PC-9 (cell line): ENCODE results near the gene GMDS. TPM values are rescaled to one million over a fixed set of nuclear protein-coding genes. Genes with fewer than 3 reads are reported as not detected.

Source experiments
- BruUV-seq: library from RNA; stranded (reverse); fragments of 400-500 nt; replicated peaks from 2 replicates; lab custom pipeline; 2021; lab: Mats Ljungman, UMichigan
- CTCF ChIA-PET: fragments of 300-600 bp; sonication (Branson Sonifier 250); formaldehyde crosslinking; loops from one replicate; lab custom pipeline; 2022; ENCODE audit warnings: antibody characterized with exemption; lab: Charles Lee
- POLR2A ChIA-PET: fragments of 300-600 bp; sonication (Branson Sonifier 250); formaldehyde crosslinking; loops from one replicate; lab custom pipeline; 2022; ENCODE audit warnings: antibody characterized with exemption; ENCODE audit not compliant: unreplicated experiment; lab: Charles Lee
- DNase-seq, 2 experiments: peaks; one replicate each; pipeline versions ENCODE4 v3.0.0 to v3.0.0-alpha.2; 2015 to 2022; ENCODE audit warnings: mixed read lengths in 1 of 2
- H2AFZ ChIP-seq: fragments of 200-600 bp; sonication (generic); 2 replicates; pipeline ENCODE4 v1.8.1; 2017; ENCODE audit warnings: antibody characterized with exemption
- H3F3A ChIP-seq: fragments of 200-600 bp; sonication (generic); 2 replicates; pipeline ENCODE4 v1.8.1; 2017; ENCODE audit warnings: antibody characterized with exemption, mild to moderate bottlenecking, low read depth; ENCODE audit not compliant: insufficient read depth
- H3K27ac ChIP-seq: fragments of 200-600 bp; sonication (generic); 2 replicates; pipeline ENCODE4 v1.6.1; 2016; ENCODE audit warnings: mixed run types
- H3K27me3 ChIP-seq: fragments of 200-600 bp; sonication (generic); 2 replicates; pipeline ENCODE4 v1.6.1; 2016; ENCODE audit warnings: low read depth, mixed run types; ENCODE audit not compliant: insufficient read depth
- H3K36me3 ChIP-seq: fragments of 200-600 bp; sonication (generic); 2 replicates; pipeline ENCODE4 v1.6.1; 2016; ENCODE audit warnings: low read depth, mixed run types
- H3K4me1 ChIP-seq: fragments of 200-600 bp; sonication (generic); replicated peaks from 2 replicates; pipeline ENCODE4 v1.6.1; 2016; ENCODE audit warnings: mixed run types; ENCODE audit not compliant: insufficient read depth
- H3K4me2 ChIP-seq: fragments of 200-600 bp; sonication (generic); 2 replicates; pipeline ENCODE4 v1.6.1; 2017; ENCODE audit warnings: mixed run types
- H3K4me3 ChIP-seq: fragments of 200-600 bp; sonication (generic); 2 replicates; pipeline ENCODE4 v1.6.1; 2016; ENCODE audit warnings: mixed run types
- H3K79me2 ChIP-seq: fragments of 200-600 bp; sonication (generic); 2 replicates; pipeline ENCODE4 v1.6.1; 2017; ENCODE audit warnings: low read depth, mixed run types
- H3K9me2 ChIP-seq: fragments of 200-600 bp; sonication (generic); 2 replicates; pipeline ENCODE4 v1.8.1; 2017; ENCODE audit warnings: mild to moderate bottlenecking; ENCODE audit not compliant: insufficient read depth
- H3K9me3 ChIP-seq: fragments of 200-600 bp; sonication (generic); 2 replicates; pipeline ENCODE4 v1.8.1; 2016; ENCODE audit warnings: low read depth; ENCODE audit not compliant: insufficient read depth
- H4K20me1 ChIP-seq: fragments of 200-600 bp; sonication (generic); 2 replicates; pipeline ENCODE4 v1.8.1; 2017; ENCODE audit not compliant: insufficient read depth
- CTCF ChIP-seq: fragments of 200-600 bp; sonication (generic); conservative IDR thresholded peaks from 2 replicates; pipeline ENCODE4 v1.6.1; 2017; ENCODE audit warnings: mixed run types, antibody characterized with exemption, mild to moderate bottlenecking, moderate library complexity
- EZH2 ChIP-seq: fragments of 200-600 bp; sonication (generic); IDR thresholded peaks from 2 replicates; pipeline ENCODE4 v1.8.0; 2017; ENCODE audit warnings: antibody characterized with exemption, low read depth
- intact Hi-C: fragments of 100-400 bp; cut with micrococcal nuclease; formaldehyde crosslinking; loops from one replicate; pipeline ENCODE4 v1.10.0; 2022; ENCODE audit not compliant: unreplicated experiment
- total RNA-seq: library from RNA; stranded (reverse); gene quantifications from 2 replicates; pipeline ENCODE4 v1.2.3, GENCODE V29; 2021

GMDS gene
- total RNA-seq, 1 experiment from 2014 or later = 30.1 TPM

- H3K27me3 ChIP-seq = no peaks in the 10 kb centered on the region
- H3K9me2 ChIP-seq = no peaks in the 10 kb centered on the region
- no peaks in the 10 kb centered on the region for H3K9me3 ChIP-seq
- no peak for DNase-seq
- TF ChIP-seq EZH2 (no peak), CTCF (no peak)
- H3K4me2 ChIP-seq = no peak overlapping the region
- H4K20me1 ChIP-seq = no peaks in the 10 kb centered on the region
- intact Hi-C loops = no loop called here
- no peaks in the 10 kb centered on the region for H3K79me2 ChIP-seq
- no peaks in the 10 kb centered on the region for H3K4me1 ChIP-seq
- H3K27ac ChIP-seq = no peak overlapping the region
- ChIA-PET POLR2A (no interaction called here), CTCF (no interaction called here)
- H3F3A ChIP-seq = no peaks in the 10 kb centered on the region
- no peak overlapping the region for H2AFZ ChIP-seq
- H3K36me3 ChIP-seq = no peaks in the 10 kb centered on the region
- BruUV-seq = no TSS peak
- no peak overlapping the region for H3K4me3 ChIP-seq
Observed at GRCh38 chr6:1873781-1874180, 371.6 kb downstream of the GMDS start.

- intact Hi-C loops = no loop called here
- no peaks in the 10 kb centered on the region for H3K9me3 ChIP-seq
- H3K36me3 ChIP-seq = no peaks in the 10 kb centered on the region
- H3K4me1 ChIP-seq = no peaks in the 10 kb centered on the region
- no peak overlapping the region for H3K4me3 ChIP-seq
- H4K20me1 ChIP-seq = no peaks in the 10 kb centered on the region
- H3F3A ChIP-seq = no peaks in the 10 kb centered on the region
- no peak overlapping the region for H3K4me2 ChIP-seq
- H2AFZ ChIP-seq = no peak overlapping the region
- TF ChIP-seq CTCF (no peak), EZH2 (no peak)
- no peak for DNase-seq
- H3K27ac ChIP-seq = no peak overlapping the region
- H3K27me3 ChIP-seq = no peaks in the 10 kb centered on the region
- CTCF ChIA-PET = no interaction called here
- no peaks in the 10 kb centered on the region for H3K9me2 ChIP-seq
- POLR2A ChIA-PET = no interaction called here
- no TSS peak for BruUV-seq
- H3K79me2 ChIP-seq = no peaks in the 10 kb centered on the region
Observed at GRCh38 chr6:1872649-1873131, 372.7 kb downstream of the GMDS start.

- CTCF ChIA-PET = no interaction called here
Observed at GRCh38 chr6:1871724-1872315, 373.6 kb downstream of the GMDS start.

More at GRCh38 chr6:1871724-1872315, 373.6 kb downstream of the GMDS start:
- BruUV-seq = no TSS peak
- TF ChIP-seq CTCF (no peak), EZH2 (no peak)
- intact Hi-C loops = no loop called here
- no peak overlapping the region for H3K27ac ChIP-seq
- H3K79me2 ChIP-seq = no peaks in the 10 kb centered on the region
- H3K4me2 ChIP-seq = no peak overlapping the region
- no peaks in the 10 kb centered on the region for H3K9me2 ChIP-seq
- no peaks in the 10 kb centered on the region for H3K27me3 ChIP-seq
- H4K20me1 ChIP-seq = no peaks in the 10 kb centered on the region
- DNase-seq = no peak
- H3K9me3 ChIP-seq = no peaks in the 10 kb centered on the region
- no peaks in the 10 kb centered on the region for H3K36me3 ChIP-seq
- H3K4me1 ChIP-seq = no peaks in the 10 kb centered on the region
- POLR2A ChIA-PET = no interaction called here
- no peaks in the 10 kb centered on the region for H3F3A ChIP-seq
- H2AFZ ChIP-seq = no peak overlapping the region
- no peak overlapping the region for H3K4me3 ChIP-seq
